Inferior parietal cortex (tissue), 1 donor: ENCODE measurements around the gene RNPS1.
A peak's percentile ranks its signal among the peaks of the same experiment; 100 is the strongest.

Experiments used
- DNase-seq: peaks from one replicate; pipeline ENCODE4 v3.0.0-alpha.2; 2016; ENCODE audit errors: extremely low spot score

Gene RNPS1

GRCh38 chr16:2213817-2214718 is 53.9 kb downstream of the RNPS1 start:
- DNase-seq = no peak

DNA sequence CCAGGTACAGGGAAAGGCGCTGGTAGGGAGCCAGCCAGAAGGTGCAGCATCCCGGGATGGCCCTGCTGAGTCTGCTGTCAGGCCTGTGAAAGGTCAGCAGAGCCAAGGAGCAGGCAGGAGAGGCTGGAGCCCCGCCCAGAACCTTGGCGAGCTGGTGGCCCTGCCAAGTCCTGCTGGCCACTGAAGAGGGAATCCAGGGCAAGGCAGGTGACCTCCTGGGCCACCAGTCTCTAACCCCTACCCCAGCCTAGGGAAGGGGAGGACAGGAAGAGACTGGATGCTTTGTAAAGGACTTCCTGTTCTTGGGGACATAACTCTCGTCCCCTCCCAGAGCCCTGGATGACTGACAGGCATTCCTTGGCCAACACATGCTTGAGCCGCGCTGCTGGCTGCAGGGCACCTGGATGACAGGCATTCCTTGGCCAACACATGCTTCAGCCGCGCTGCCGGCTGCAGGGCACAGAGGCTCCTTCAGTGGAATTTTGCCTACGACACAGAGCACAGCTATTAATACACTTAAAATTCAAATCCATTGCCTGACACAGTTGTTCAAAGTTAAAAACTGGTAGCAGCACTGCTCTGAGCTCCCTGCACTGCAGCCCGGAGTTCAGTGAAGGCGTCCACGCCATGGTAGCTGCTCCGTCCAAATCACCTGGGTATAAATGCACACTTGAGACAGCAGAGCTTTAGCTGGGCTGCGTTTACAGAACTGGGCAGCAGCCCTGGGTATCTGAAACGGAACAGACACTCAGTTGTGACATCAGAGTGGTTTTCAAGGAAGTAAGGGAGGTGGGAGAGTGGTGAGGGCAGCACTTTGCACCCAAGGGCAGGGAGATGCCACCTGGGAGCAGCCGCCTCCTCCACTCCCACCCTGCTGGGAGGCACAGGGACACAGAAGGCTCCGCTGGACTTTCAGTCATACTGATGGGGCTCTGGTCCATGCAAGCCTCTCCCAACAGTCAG is 55.3 kb downstream of the RNPS1 start:
- no peak for DNase-seq

GRCh38 chr16:2211923-2212347 is 56.0 kb downstream of the RNPS1 start:
- no peak for DNase-seq

- DNase-seq = no peak
Observed at GRCh38 chr16:2210386-2211365, 57.2 kb downstream of the RNPS1 start, which contains the start of gene BRICD5. TSS of gene BRICD5 (minus strand) at chr16:2210863. CDS start at chr16:2210833, 30 bp downstream.

GRCh38 chr16:2210009-2210332 is 58.0 kb downstream of the RNPS1 start:
- DNase-seq = no peak

DNA sequence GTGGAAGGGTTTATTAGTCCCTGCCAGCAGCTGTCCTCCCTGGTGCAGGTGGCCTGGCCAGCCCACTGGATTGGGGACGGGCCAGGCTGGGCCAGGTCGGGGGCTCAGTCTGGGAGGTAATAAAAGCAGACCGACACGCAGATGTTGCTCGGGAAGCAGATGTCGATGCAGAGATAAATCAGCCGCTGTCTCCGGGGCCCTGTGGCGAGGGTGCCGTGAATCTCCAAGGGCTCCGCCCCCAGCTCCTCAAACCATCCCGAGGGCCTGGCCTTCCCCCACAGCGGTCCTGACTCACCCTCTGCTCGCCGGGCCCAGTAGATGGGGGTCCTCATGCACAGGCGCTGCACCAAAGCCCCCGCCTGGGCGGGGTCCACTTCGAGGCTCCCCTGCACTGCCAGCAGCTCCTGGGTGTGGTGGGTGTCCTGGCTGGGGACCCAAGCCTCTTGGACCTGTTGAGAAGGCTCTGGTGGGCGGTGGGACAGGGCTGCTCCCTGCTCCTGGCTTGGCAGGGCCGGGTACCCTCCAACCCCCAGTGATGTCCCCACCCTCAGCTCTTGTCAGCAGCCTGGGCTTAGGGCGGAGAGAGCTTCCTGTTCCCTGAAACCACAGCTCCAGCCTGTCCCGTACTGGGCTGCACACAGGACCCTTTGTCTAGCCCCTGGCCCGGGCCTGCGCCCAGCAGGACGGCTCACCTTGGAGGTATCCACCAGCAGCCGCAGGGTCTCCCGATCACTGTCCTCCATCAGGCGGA is 58.5 kb downstream of the RNPS1 start:
- no peak for DNase-seq

GRCh38 chr16:2208772-2209171 is 59.2 kb downstream of the RNPS1 start:
- DNase-seq = no peak

DNA sequence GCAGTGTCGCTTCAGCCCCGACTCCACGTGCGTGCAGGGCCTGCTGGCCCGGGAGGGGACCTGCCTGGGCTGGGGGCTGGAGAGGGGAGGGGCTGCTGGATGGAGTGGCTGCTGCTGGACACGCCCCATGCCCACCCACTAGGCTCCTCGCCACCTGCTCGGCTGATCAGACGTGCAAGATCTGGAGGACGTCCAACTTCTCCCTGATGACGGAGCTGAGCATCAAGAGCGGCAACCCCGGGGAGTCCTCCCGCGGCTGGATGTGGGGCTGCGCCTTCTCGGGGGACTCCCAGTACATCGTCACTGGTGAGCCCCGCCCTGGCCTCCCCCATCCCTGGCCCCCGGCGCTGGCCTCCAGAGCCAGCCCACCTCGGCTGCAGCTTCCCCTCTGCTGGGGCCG is 59.6 kb downstream of the RNPS1 start:
- DNase-seq = no peak

GRCh38 chr16:2207872-2208271 is 60.1 kb downstream of the RNPS1 start:
- no peak for DNase-seq

GRCh38 chr16:2206780-2207433 is 61.0 kb downstream of the RNPS1 start:
- DNase-seq = no peak

- DNase-seq = no peak
Observed at GRCh38 chr16:2206420-2206779, 61.5 kb downstream of the RNPS1 start.

- no peak for DNase-seq
Observed at GRCh38 chr16:2205967-2206313, 62.0 kb downstream of the RNPS1 start.

GRCh38 chr16:2205104-2205966 is 62.6 kb downstream of the RNPS1 start, which contains the start of gene MLST8:
TSS of gene MLST8 (plus strand) at chr16:2205454. CDS start at chr16:2206086, 632 bp downstream.
- peak; percentile 89 for DNase-seq

GRCh38 chr16:2204416-2205103 is 63.4 kb downstream of the RNPS1 start:
- DNase-seq = no peak
